GM19395 (cell line): ENCODE results near the gene ZNF652.
A peak's percentile ranks its signal among the peaks of the same experiment; 100 is the strongest.

ENCODE experiments used
- ATAC-seq: cut with Tn5 transposase; IDR thresholded peaks from one replicate; pipeline ENCODE4 v1.9.1; 2021; ENCODE audit warnings: mild to moderate bottlenecking, moderate library complexity; ENCODE audit not compliant: unreplicated experiment

Gene ZNF652

GRCh38 chr17:49360796-49361128 is 1.3 kb downstream of the ZNF652 start:
- peak; percentile 8 for ATAC-seq

GRCh38 chr17:49359990-49360795 is 1.9 kb downstream of the ZNF652 start:
- ATAC-seq: no peak

GRCh38 chr17:49358641-49359247 is 3.3 kb downstream of the ZNF652 start:
- no peak for ATAC-seq

- ATAC-seq: no peak
These were observed 4.5 kb downstream of the ZNF652 start for GRCh38 chr17:49357516-49357915.

GRCh38 chr17:49356320-49356719 is 5.7 kb downstream of the ZNF652 start:
- ATAC-seq: no peak

- ATAC-seq: no peak
These were observed 8.4 kb downstream of the ZNF652 start for GRCh38 chr17:49353607-49354006.

- no peak for ATAC-seq
These were observed 9.4 kb downstream of the ZNF652 start for GRCh38 chr17:49352587-49353154.

- no peak for ATAC-seq
These were observed 10.4 kb downstream of the ZNF652 start for GRCh38 chr17:49351572-49352140.

- ATAC-seq: no peak
These were observed 12.5 kb downstream of the ZNF652 start for GRCh38 chr17:49349541-49349940.

GRCh38 chr17:49344914-49345313 is 17.1 kb downstream of the ZNF652 start:
- ATAC-seq: no peak

GRCh38 chr17:49343273-49343672 is 18.8 kb downstream of the ZNF652 start:
- no peak for ATAC-seq

GRCh38 chr17:49342575-49342936 is 19.5 kb downstream of the ZNF652 start:
- ATAC-seq: peak; percentile 26

- no peak for ATAC-seq
These were observed 20.7 kb downstream of the ZNF652 start for GRCh38 chr17:49341356-49341755.

GRCh38 chr17:49339354-49339753 is 22.7 kb downstream of the ZNF652 start:
- ATAC-seq: no peak

GRCh38 chr17:49338883-49339282 is 23.2 kb downstream of the ZNF652 start:
- ATAC-seq: no peak

- ATAC-seq: no peak
These were observed 24.2 kb downstream of the ZNF652 start for GRCh38 chr17:49337884-49338283.

- no peak for ATAC-seq
These were observed 27.1 kb downstream of the ZNF652 start for GRCh38 chr17:49334744-49335512.

GRCh38 chr17:49333804-49334203 is 28.2 kb downstream of the ZNF652 start:
- ATAC-seq: no peak

GRCh38 chr17:49327835-49328784 is 33.9 kb downstream of the ZNF652 start:
- ATAC-seq: no peak

GRCh38 chr17:49325980-49326379 is 36.1 kb downstream of the ZNF652 start:
- no peak for ATAC-seq
